OCI-LY1 (cell line): ENCODE measurements around the gene SPANXN1.
"Not testable (repeated sequence)": the region's sequence is repeated elsewhere in the genome, so short reads cannot be mapped to it uniquely, and the experiment has no call there.

Experiments
- EZH2 ChIP-seq: fragments of 200-600 bp; sonication (generic), shearing (Covaris generic); IDR thresholded peaks from 2 replicates; pipeline ENCODE4 v1.8.0; 2017; ENCODE audit warnings: borderline replicate concordance, mixed run types, mild to moderate bottlenecking, antibody characterized with exemption, low read length, moderate library complexity, mixed read lengths
- TF ChIP-seq, protein P1 (sequence below): fragments of 200-600 bp; sonication (generic), shearing (Covaris generic); IDR thresholded peaks from 2 replicates; pipeline ENCODE4 v1.5.1; 2017; ENCODE audit warnings: mild to moderate bottlenecking, antibody characterized with exemption, low read length, moderate library complexity, mixed read lengths

DNA sequence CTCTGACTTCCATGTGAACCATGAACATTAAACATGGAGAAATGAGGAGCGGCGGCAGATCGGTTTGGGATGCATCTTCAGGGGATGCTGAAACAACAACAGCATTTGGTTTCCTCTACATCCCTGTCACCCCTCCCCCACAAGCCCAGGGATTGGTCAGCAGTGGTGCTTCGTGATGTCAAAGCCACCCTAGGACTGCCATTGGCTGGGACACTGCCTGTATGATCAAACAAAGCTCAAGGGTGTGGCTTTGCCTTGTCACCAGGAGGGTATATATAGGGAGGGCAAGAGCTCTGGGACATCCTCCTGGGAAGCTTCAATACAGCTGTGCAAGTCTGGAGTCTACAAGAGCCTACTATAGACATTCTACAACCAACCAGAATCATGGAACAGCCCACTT is at the start of gene SPANXN1:
- TF ChIP-seq, protein P1, sequence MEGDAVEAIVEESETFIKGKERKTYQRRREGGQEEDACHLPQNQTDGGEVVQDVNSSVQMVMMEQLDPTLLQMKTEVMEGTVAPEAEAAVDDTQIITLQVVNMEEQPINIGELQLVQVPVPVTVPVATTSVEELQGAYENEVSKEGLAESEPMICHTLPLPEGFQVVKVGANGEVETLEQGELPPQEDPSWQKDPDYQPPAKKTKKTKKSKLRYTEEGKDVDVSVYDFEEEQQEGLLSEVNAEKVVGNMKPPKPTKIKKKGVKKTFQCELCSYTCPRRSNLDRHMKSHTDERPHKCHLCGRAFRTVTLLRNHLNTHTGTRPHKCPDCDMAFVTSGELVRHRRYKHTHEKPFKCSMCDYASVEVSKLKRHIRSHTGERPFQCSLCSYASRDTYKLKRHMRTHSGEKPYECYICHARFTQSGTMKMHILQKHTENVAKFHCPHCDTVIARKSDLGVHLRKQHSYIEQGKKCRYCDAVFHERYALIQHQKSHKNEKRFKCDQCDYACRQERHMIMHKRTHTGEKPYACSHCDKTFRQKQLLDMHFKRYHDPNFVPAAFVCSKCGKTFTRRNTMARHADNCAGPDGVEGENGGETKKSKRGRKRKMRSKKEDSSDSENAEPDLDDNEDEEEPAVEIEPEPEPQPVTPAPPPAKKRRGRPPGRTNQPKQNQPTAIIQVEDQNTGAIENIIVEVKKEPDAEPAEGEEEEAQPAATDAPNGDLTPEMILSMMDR: not testable (repeated sequence)
- TF ChIP-seq EZH2: not testable (repeated sequence)
